ENCODE data around the gene KAZN.

DNA sequence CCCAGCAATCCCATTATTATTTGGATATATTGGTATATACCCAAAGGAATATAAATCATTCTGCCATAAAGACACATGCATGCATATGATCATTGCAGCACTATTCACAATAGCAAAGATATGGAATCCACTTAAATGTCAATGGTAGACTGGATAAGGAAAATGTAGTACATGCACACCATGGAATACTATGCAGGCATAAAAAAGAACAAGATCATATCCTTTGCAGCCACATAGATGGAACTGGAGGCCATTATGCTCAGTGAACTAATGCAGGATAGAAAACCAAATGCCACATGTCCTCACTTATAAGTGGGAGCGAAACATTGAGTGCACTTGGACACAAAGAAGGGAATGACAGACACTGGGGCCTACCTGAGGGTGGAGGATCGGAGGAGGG lies 24.6 kb downstream of the KAZN start:
- no peak for TF ChIP-seq POLR2A (IDR thresholded peaks at IDR 0.05)
- TF ChIP-seq, protein P1, sequence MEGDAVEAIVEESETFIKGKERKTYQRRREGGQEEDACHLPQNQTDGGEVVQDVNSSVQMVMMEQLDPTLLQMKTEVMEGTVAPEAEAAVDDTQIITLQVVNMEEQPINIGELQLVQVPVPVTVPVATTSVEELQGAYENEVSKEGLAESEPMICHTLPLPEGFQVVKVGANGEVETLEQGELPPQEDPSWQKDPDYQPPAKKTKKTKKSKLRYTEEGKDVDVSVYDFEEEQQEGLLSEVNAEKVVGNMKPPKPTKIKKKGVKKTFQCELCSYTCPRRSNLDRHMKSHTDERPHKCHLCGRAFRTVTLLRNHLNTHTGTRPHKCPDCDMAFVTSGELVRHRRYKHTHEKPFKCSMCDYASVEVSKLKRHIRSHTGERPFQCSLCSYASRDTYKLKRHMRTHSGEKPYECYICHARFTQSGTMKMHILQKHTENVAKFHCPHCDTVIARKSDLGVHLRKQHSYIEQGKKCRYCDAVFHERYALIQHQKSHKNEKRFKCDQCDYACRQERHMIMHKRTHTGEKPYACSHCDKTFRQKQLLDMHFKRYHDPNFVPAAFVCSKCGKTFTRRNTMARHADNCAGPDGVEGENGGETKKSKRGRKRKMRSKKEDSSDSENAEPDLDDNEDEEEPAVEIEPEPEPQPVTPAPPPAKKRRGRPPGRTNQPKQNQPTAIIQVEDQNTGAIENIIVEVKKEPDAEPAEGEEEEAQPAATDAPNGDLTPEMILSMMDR (IDR thresholded peaks at IDR 0.05): no peak

Measured in testis (tissue), 2 donors.